MM.1S (cell line): ENCODE results near the gene ZMIZ1.

Experiments
- DNase-seq: peaks from one replicate; pipeline ENCODE4 v3.0.0-alpha.2; 2015
- H2AFZ ChIP-seq: fragments of 300-600 bp; sonication (generic); 2 replicates; pipeline ENCODE4 v1.6.0; 2016; ENCODE audit warnings: antibody characterized with exemption, low read length
- H3F3A ChIP-seq: fragments of 300-600 bp; sonication (generic); 2 replicates; pipeline ENCODE4 v1.6.1; 2016; ENCODE audit warnings: mild to moderate bottlenecking, antibody characterized with exemption, low read length, moderate library complexity, mixed read lengths; ENCODE audit not compliant: insufficient read depth
- H3K27ac ChIP-seq: fragments of 300-600 bp; sonication (generic); 2 replicates; pipeline ENCODE4 v1.5.1; 2016; ENCODE audit warnings: mild to moderate bottlenecking, low read length
- H3K27me3 ChIP-seq: fragments of 300-600 bp; sonication (generic); replicated peaks from 2 replicates; pipeline ENCODE4 v1.6.0; 2016; ENCODE audit warnings: low read length; ENCODE audit not compliant: insufficient read depth
- H3K36me3 ChIP-seq: fragments of 300-600 bp; sonication (generic); replicated peaks from 2 replicates; pipeline ENCODE4 v1.6.1; 2016; ENCODE audit warnings: mild to moderate bottlenecking, low read length, mixed read lengths; ENCODE audit not compliant: insufficient read depth
- H3K4me1 ChIP-seq: fragments of 300-600 bp; sonication (generic); 2 replicates; pipeline ENCODE4 v1.6.1; 2016; ENCODE audit warnings: low read length, mixed read lengths
- H3K4me2 ChIP-seq: fragments of 300-600 bp; sonication (generic); 2 replicates; pipeline ENCODE4 v1.6.0; 2016; ENCODE audit warnings: low read depth, low read length
- H3K4me3 ChIP-seq: fragments of 300-600 bp; sonication (generic); 2 replicates; pipeline ENCODE4 v1.5.1; 2016; ENCODE audit warnings: low read length, mixed read lengths
- H3K79me2 ChIP-seq: fragments of 300-600 bp; sonication (generic); 2 replicates; pipeline ENCODE4 v1.6.1; 2016; ENCODE audit warnings: mixed run types, low read length, mixed read lengths
- H3K9ac ChIP-seq: fragments of 300-600 bp; sonication (generic); 2 replicates; pipeline ENCODE4 v1.6.1; 2016; ENCODE audit warnings: low read length, mixed read lengths
- H3K9me2 ChIP-seq: fragments of 300-600 bp; sonication (generic); replicated peaks from 2 replicates; pipeline ENCODE4 v1.6.1; 2016; ENCODE audit warnings: mild to moderate bottlenecking, low read length, mixed read lengths; ENCODE audit not compliant: insufficient read depth
- H3K9me3 ChIP-seq: fragments of 300-600 bp; sonication (generic); replicated peaks from 2 replicates; pipeline ENCODE4 v1.6.1; 2016; ENCODE audit warnings: mild to moderate bottlenecking, low read length, mixed read lengths; ENCODE audit not compliant: insufficient read depth
- H4K20me1 ChIP-seq: fragments of 300-600 bp; sonication (generic); 2 replicates; pipeline ENCODE4 v1.6.1; 2016; ENCODE audit warnings: mild to moderate bottlenecking, low read length, moderate library complexity, mixed read lengths; ENCODE audit not compliant: insufficient read depth
- EZH2 ChIP-seq: fragments of 300-600 bp; sonication (generic); optimal IDR thresholded peaks from 2 replicates; pipeline ENCODE3; 2017; ENCODE audit warnings: low read depth, mild to moderate bottlenecking, antibody characterized with exemption, low read length, mixed read lengths
- EZH2phosphoT487 ChIP-seq: fragments of 300-600 bp; sonication (generic); IDR thresholded peaks from 2 replicates; pipeline ENCODE4 v1.6.1; 2018; ENCODE audit warnings: antibody characterized with exemption, low read length
- TF ChIP-seq, protein P1 (sequence below): fragments of 300-600 bp; sonication (generic); IDR thresholded peaks from 2 replicates; pipeline ENCODE4 v1.5.1; 2016; ENCODE audit warnings: antibody characterized with exemption, low read length, mixed read lengths

Gene ZMIZ1

GRCh38 chr10:79053481-79054202, 15.1 kb upstream of the ZMIZ1 start:
- H3K9me2 ChIP-seq = no peaks in the 10 kb centered on the region
- H3F3A ChIP-seq = no peaks in the 10 kb centered on the region
- H3K4me1 ChIP-seq = peaks cover 3% of the 10 kb centered on the region
- H3K9ac ChIP-seq = no peak overlapping the region
- TF ChIP-seq EZH2phosphoT487 = no peak
- TF ChIP-seq, protein P1, sequence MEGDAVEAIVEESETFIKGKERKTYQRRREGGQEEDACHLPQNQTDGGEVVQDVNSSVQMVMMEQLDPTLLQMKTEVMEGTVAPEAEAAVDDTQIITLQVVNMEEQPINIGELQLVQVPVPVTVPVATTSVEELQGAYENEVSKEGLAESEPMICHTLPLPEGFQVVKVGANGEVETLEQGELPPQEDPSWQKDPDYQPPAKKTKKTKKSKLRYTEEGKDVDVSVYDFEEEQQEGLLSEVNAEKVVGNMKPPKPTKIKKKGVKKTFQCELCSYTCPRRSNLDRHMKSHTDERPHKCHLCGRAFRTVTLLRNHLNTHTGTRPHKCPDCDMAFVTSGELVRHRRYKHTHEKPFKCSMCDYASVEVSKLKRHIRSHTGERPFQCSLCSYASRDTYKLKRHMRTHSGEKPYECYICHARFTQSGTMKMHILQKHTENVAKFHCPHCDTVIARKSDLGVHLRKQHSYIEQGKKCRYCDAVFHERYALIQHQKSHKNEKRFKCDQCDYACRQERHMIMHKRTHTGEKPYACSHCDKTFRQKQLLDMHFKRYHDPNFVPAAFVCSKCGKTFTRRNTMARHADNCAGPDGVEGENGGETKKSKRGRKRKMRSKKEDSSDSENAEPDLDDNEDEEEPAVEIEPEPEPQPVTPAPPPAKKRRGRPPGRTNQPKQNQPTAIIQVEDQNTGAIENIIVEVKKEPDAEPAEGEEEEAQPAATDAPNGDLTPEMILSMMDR = no peak
- TF ChIP-seq EZH2 = no peak
- H3K4me3 ChIP-seq = no peak overlapping the region
- no peaks in the 10 kb centered on the region for H3K27me3 ChIP-seq
- no peak overlapping the region for H3K4me2 ChIP-seq
- no peaks in the 10 kb centered on the region for H4K20me1 ChIP-seq
- no peak overlapping the region for H2AFZ ChIP-seq
- no peaks in the 10 kb centered on the region for H3K9me3 ChIP-seq
- no peak for DNase-seq
- no peaks in the 10 kb centered on the region for H3K36me3 ChIP-seq
- H3K27ac ChIP-seq = no peak overlapping the region
- no peaks in the 10 kb centered on the region for H3K79me2 ChIP-seq

GRCh38 chr10:79054203-79055099, 14.3 kb upstream of the ZMIZ1 start:
- H3F3A ChIP-seq = no peaks in the 10 kb centered on the region
- no peaks in the 10 kb centered on the region for H3K27me3 ChIP-seq
- no peak overlapping the region for H3K4me3 ChIP-seq
- no peak overlapping the region for H3K27ac ChIP-seq
- no peak overlapping the region for H3K9ac ChIP-seq
- DNase-seq = no peak
- TF ChIP-seq EZH2phosphoT487 = no peak
- no peak for TF ChIP-seq EZH2
- TF ChIP-seq, protein P1 = no peak
- no peaks in the 10 kb centered on the region for H3K9me2 ChIP-seq
- no peaks in the 10 kb centered on the region for H4K20me1 ChIP-seq
- H2AFZ ChIP-seq = no peak overlapping the region
- no peak overlapping the region for H3K4me2 ChIP-seq
- no peaks in the 10 kb centered on the region for H3K9me3 ChIP-seq
- H3K79me2 ChIP-seq = no peaks in the 10 kb centered on the region
- H3K36me3 ChIP-seq = no peaks in the 10 kb centered on the region
- no peaks in the 10 kb centered on the region for H3K4me1 ChIP-seq

DNA sequence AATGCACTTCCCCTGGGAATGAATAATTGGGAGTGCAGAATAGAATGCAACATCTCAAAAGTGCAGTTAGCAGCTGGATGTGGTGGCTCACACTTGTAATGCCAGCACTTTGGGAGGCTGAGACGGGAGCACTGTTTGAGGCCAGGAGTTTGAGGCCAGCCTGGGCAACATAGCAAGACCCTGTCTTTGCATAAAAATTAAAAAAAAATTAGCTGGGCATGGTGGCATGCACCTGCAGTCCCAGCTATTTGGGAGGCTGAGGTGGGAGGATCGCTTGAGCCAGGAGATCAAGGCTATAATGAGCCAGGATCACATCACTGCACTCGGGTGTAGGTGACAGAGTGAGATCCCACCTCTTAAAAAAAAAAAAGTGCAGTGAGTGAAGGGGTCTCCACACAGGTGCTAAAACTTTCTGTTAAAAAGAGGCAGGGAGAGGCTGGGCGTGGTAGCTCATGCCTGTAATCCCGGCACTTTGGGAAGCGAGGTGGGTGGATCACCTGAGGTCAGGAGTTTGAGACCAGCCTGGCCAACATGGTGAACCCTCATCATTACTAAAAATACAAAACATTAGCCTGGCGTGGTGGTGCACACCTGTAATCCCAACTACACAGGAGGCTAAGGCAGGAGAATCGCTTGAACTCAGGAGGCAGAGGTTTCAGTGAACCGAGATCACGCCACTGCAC, 13.5 kb upstream of the ZMIZ1 start:
- Histone ChIP-seq H3K4me3 (no peak overlapping the region), H3K9me3 (no peaks in the 10 kb centered on the region), H3K79me2 (no peaks in the 10 kb centered on the region), H3F3A (no peaks in the 10 kb centered on the region), H3K27me3 (no peaks in the 10 kb centered on the region), H3K9me2 (no peaks in the 10 kb centered on the region), H4K20me1 (no peaks in the 10 kb centered on the region), H3K27ac (no peak overlapping the region), H2AFZ (no peak overlapping the region), H3K4me2 (no peak overlapping the region), H3K4me1 (no peaks in the 10 kb centered on the region), H3K9ac (no peak overlapping the region), H3K36me3 (no peaks in the 10 kb centered on the region)
- no peak for DNase-seq
- TF ChIP-seq EZH2 (no peak), EZH2phosphoT487 (no peak)
- TF ChIP-seq, protein P1 = no peak
